Endothelial cell of coronary artery (primary cell): ENCODE data around the gene NRARP. TPM values are rescaled to one million over a fixed set of nuclear protein-coding genes. Genes with fewer than 3 reads are reported as not detected.

Experiments
- total RNA-seq: library from RNA; depleted of rRNA; stranded (reverse); fragments of >200 nt; gene quantifications from 2 replicates; pipeline ENCODE4 v1.2.3, GENCODE V29; 2014

Gene NRARP, protein sequence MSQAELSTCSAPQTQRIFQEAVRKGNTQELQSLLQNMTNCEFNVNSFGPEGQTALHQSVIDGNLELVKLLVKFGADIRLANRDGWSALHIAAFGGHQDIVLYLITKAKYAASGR
- 23.3 and 32.2 TPM in 2 replicates for total RNA-seq

GRCh38 chr9:137302118-137302448 lies at the start of gene NRARP:
NRARP (minus strand) TSS chr9:137302271; CDS start chr9:137301928, 343 bp downstream.

GRCh38 chr9:137277329-137278041 lies 24.6 kb downstream of the NRARP start, which contains the start of gene TOR4A:
TOR4A (plus strand) TSS chr9:137277726; CDS start chr9:137278690, 964 bp downstream.

GRCh38 chr9:137254624-137255447 lies 47.2 kb downstream of the NRARP start, which contains the start of gene NELFB:
NELFB (plus strand) TSS chr9:137255327.

DNA sequence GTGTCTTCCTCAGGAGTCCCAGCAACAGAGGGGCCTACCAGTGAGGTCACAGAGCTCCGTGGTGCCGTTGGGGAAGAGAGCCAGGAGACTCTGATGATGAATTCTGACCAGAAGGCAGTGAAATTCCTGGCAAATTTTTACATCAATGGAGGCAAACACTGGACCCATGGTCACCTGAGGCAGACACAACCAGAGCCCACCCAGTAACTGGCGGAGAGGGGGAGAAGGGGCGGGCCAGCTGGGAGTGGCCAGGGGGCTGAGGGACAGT lies 50.9 kb downstream of the NRARP start, which contains the start of gene STPG3:
TSS of gene STPG3 (plus strand) at position 93 of the 268 bp plus-strand sequence. CDS start at position 94, 1 bp downstream.

Other genes starting within 250 kb of the NRARP start
- gene ENTPD2, start 248.2 kb downstream of the NRARP start, total RNA-seq = not detected in 2 replicates
- 5.5 and 15.9 TPM in 2 replicates for gene SAPCD2, start 231.7 kb downstream of the NRARP start, total RNA-seq
- gene UAP1L1, start 224.8 kb downstream of the NRARP start, total RNA-seq = 8.7 and 11.6 TPM in 2 replicates
- 54.5 and 71.4 TPM in 2 replicates for gene MAN1B1, start 215.3 kb downstream of the NRARP start, total RNA-seq
- 76.0 and 87.4 TPM in 2 replicates for gene DPP7, start 187.5 kb downstream of the NRARP start, total RNA-seq
- gene GRIN1, start 163.1 kb downstream of the NRARP start, total RNA-seq = under 0.01 and 0.09 TPM in 2 replicates
- gene LRRC26, start 132.2 kb downstream of the NRARP start, total RNA-seq = not detected in 2 replicates
- gene TMEM210, start 130.2 kb downstream of the NRARP start, total RNA-seq = not detected in 2 replicates
- 21.3 and 26.8 TPM in 2 replicates for gene ANAPC2, start 113.7 kb downstream of the NRARP start, total RNA-seq
- 108 and 110 TPM in 2 replicates for gene SSNA1, start 113.6 kb downstream of the NRARP start, total RNA-seq
- gene TPRN, start 101.5 kb downstream of the NRARP start, total RNA-seq = 4.4 and 5.6 TPM in 2 replicates
- 22.7 and 26.8 TPM in 2 replicates for gene TMEM203, start 96.6 kb downstream of the NRARP start, total RNA-seq
- 2.7 and 3.7 TPM in 2 replicates for gene NDOR1, start 96.6 kb downstream of the NRARP start, total RNA-seq
- 0.09 and 0.19 TPM in 2 replicates for gene RNF208, start 80.0 kb downstream of the NRARP start, total RNA-seq
- 0.19 and 0.45 TPM in 2 replicates for gene CYSRT1, start 77.1 kb downstream of the NRARP start, total RNA-seq
- gene RNF224, start 74.8 kb downstream of the NRARP start, total RNA-seq = under 0.01 TPM in 1 of 2 replicates, not detected in the other
- not detected in 2 replicates for gene SLC34A3, start 71.4 kb downstream of the NRARP start, total RNA-seq
- 208 and 307 TPM in 2 replicates for gene TUBB4B, start 61.0 kb downstream of the NRARP start, total RNA-seq
- not detected in 2 replicates for gene STPG3, start 51.0 kb downstream of the NRARP start, total RNA-seq
- gene NELFB, start 46.9 kb downstream of the NRARP start, total RNA-seq = 63.9 and 65.0 TPM in 2 replicates
- gene TOR4A, start 24.5 kb downstream of the NRARP start, total RNA-seq = 27.3 and 27.6 TPM in 2 replicates
- gene EXD3, start 120.9 kb upstream of the NRARP start, total RNA-seq = 11.7 and 19.9 TPM in 2 replicates
- gene NOXA1, start 121.1 kb upstream of the NRARP start, total RNA-seq = 0.18 and 0.56 TPM in 2 replicates
- under 0.01 TPM in 1 of 2 replicates, not detected in the other for gene ENTPD8, start 139.1 kb upstream of the NRARP start, total RNA-seq
- gene NSMF, start 157.1 kb upstream of the NRARP start, total RNA-seq = 16.4 and 23.6 TPM in 2 replicates
- gene PNPLA7, start 248.1 kb upstream of the NRARP start, total RNA-seq = 0.36 and 0.47 TPM in 2 replicates
- gene MRPL41, start 249.6 kb upstream of the NRARP start, total RNA-seq = 55.2 and 66.5 TPM in 2 replicates